Tibial nerve (tissue), 4 donors: ENCODE data around the gene TTC28. TPM values are rescaled to one million over a fixed set of nuclear protein-coding genes. Genes with fewer than 3 reads are reported as not detected.

Experiments
- DNase-seq, 2 donors: peaks; one replicate each; pipeline ENCODE4 v3.0.0-alpha.2; 2019; ENCODE audit warnings: low spot score in 2 of 2
- H3K27ac ChIP-seq, 4 donors: fragments of 200-600 bp; sonication (generic) in 3 of 4; one replicate each; pipeline ENCODE4 v1.5.1; 2017 to 2019; ENCODE audit warnings: mild to moderate bottlenecking in 1 of 4
- H3K27me3 ChIP-seq, 2 donors: fragments of 200-600 bp; sonication (generic) in 1 of 2; one replicate each; pipeline versions ENCODE4 v1.5.1 to v1.6.0; 2017 to 2019
- H3K36me3 ChIP-seq, 3 donors: fragments of 200-600 bp; sonication (generic); one replicate each; pipeline ENCODE4 v1.5.1; 2018 to 2019
- H3K4me1 ChIP-seq, 4 donors: fragments of 200-600 bp; sonication (generic) in 3 of 4; one replicate each; pipeline ENCODE4 v1.5.1; 2017 to 2019
- H3K4me3 ChIP-seq, 4 donors: fragments of 200-600 bp; sonication (generic) in 3 of 4; one replicate each; pipeline ENCODE4 v1.5.1; 2017 to 2019; ENCODE audit warnings: mild to moderate bottlenecking in 1 of 4, moderate library complexity in 1 of 4
- H3K9me3 ChIP-seq, 4 donors: fragments of 200-600 bp; sonication (generic) in 3 of 4; one replicate each; pipeline ENCODE4 v1.5.1; 2017 to 2019
- EP300 ChIP-seq, 2 donors: sonication (generic); formaldehyde crosslinking; IDR thresholded peaks; one replicate each; pipeline ENCODE4 v1.6.1; 2017; ENCODE audit warnings: antibody characterized with exemption in 2 of 2, mild to moderate bottlenecking in 1 of 2
- POLR2A ChIP-seq, 2 donors: fragments of 450-650 bp; IDR thresholded peaks; one replicate each; pipeline ENCODE4 v1.6.1; 2017; ENCODE audit warnings: antibody characterized with exemption in 2 of 2, mild to moderate bottlenecking in 2 of 2, moderate library complexity in 2 of 2
- WGBS, 2 donors: methylation state at CpG; one replicate each; pipeline ENCODE4 v1.1.5; 2018; 5-methylcytosine and 5-hydroxymethylcytosine counted together
- total RNA-seq, 4 donors: library from RNA; depleted of rRNA; stranded (reverse); fragments of >200 nt; gene quantifications; one replicate each; pipeline ENCODE4 v1.1.0, GENCODE V29; 2016
- TF ChIP-seq, protein P1 (sequence below), 5 experiments: fragments of 200-600 bp in 3 of 5; fragments of 450-650 bp in 2 of 5; sonication (generic) in 3 of 5; IDR thresholded peaks; one replicate each; pipeline ENCODE4 v1.5.1; 2016 to 2019; ENCODE audit warnings: antibody characterized with exemption in 5 of 5, mild to moderate bottlenecking in 3 of 5, moderate library complexity in 2 of 5

The TTC28 gene
- total RNA-seq, 4 donors from 2014 or later, result 83.9 to 177 (median 128) TPM

DNA sequence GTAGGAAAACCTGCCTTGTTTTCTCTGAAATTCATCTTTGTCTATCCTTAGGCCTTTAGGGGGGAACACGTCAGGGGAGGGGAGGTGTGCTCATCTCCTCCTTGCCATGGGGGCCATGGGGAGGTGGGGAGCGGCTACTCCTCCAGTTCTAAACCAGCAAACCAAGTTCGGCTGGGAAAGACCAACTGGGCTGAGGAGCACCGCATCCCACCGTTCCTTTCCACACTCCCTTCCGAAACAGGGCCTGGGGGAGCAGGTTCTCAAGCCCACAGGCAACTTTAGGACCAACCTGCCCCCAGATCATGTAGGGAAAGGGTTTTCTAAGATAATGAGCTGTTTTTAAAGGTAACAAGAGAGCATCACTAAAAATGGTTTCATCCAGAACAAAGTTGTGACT is 683.1 kb downstream of the TTC28 start:
- no peak overlapping the region for H3K4me3 ChIP-seq
- no peak overlapping the region for H3K27ac ChIP-seq
- 90 to 91% methylated on average over 6 of the region's 6 CpGs for WGBS, 2 donors
- TF ChIP-seq, protein P1, sequence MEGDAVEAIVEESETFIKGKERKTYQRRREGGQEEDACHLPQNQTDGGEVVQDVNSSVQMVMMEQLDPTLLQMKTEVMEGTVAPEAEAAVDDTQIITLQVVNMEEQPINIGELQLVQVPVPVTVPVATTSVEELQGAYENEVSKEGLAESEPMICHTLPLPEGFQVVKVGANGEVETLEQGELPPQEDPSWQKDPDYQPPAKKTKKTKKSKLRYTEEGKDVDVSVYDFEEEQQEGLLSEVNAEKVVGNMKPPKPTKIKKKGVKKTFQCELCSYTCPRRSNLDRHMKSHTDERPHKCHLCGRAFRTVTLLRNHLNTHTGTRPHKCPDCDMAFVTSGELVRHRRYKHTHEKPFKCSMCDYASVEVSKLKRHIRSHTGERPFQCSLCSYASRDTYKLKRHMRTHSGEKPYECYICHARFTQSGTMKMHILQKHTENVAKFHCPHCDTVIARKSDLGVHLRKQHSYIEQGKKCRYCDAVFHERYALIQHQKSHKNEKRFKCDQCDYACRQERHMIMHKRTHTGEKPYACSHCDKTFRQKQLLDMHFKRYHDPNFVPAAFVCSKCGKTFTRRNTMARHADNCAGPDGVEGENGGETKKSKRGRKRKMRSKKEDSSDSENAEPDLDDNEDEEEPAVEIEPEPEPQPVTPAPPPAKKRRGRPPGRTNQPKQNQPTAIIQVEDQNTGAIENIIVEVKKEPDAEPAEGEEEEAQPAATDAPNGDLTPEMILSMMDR (IDR thresholded peaks at IDR 0.05), result no peak
- TF ChIP-seq POLR2A (IDR thresholded peaks at IDR 0.05), result no peak
- TF ChIP-seq EP300 (IDR thresholded peaks at IDR 0.05), result no peak
- H3K27me3 ChIP-seq, result no peaks in the 10 kb centered on the region
- H3K9me3 ChIP-seq, result no peaks in the 10 kb centered on the region
- H3K4me1 ChIP-seq, result peaks cover 0 to 3% (median 0%) of the 10 kb centered on the region in 4 donors
- DNase-seq, result no peak
- peaks cover 0 to 98% (median 2%) of the 10 kb centered on the region in 3 donors for H3K36me3 ChIP-seq

DNA sequence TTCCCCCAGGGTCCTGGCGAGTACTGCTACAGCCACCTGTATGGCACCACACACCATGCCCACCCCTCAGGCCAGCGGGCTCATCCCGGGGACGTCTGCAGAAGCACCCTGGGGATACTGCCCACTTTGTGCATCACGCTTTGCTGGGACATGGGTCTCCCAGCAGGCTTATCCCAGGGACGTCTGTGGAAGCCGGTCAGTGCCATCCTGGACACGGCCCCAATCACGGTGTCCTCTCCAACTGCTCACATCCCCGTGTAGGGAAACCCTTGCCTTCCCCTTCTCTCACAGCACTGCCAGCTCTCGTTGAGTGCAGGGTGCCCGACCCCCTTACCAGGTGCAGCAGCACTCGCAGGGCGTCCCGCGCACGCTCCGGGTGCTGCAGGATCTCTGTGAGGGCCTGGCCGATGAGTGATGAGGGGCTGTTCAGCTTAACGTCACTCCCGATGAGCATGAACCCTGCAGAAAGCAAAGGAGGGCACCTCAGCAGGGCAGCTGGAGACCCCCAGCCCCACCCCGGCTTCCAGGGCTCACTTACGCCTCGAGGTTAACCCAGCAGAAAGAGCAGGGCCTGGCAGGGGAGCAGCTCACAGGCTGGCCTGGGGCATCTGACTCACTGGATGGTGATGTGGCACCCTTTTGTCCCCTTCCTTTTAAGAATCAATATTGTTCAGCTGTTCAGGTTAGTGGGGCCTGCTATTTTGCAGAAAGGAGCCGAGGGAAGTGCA is 683.7 kb downstream of the TTC28 start:
- 94% methylated on average over 24 to 25 of the region's 25 CpGs for WGBS, 2 donors
- no peak overlapping the region for H3K4me3 ChIP-seq
- no peaks in the 10 kb centered on the region for H3K27me3 ChIP-seq
- H3K36me3 ChIP-seq, result peaks cover 0 to 95% (median 2%) of the 10 kb centered on the region in 3 donors
- DNase-seq, result no peak
- no peak for TF ChIP-seq EP300 (IDR thresholded peaks at IDR 0.05)
- TF ChIP-seq, protein P1 (IDR thresholded peaks at IDR 0.05), result no peak
- no peak for TF ChIP-seq POLR2A (IDR thresholded peaks at IDR 0.05)
- H3K9me3 ChIP-seq, result no peaks in the 10 kb centered on the region
- peaks cover 0 to 8% (median 0%) of the 10 kb centered on the region in 4 donors for H3K4me1 ChIP-seq
- no peak overlapping the region for H3K27ac ChIP-seq

DNA sequence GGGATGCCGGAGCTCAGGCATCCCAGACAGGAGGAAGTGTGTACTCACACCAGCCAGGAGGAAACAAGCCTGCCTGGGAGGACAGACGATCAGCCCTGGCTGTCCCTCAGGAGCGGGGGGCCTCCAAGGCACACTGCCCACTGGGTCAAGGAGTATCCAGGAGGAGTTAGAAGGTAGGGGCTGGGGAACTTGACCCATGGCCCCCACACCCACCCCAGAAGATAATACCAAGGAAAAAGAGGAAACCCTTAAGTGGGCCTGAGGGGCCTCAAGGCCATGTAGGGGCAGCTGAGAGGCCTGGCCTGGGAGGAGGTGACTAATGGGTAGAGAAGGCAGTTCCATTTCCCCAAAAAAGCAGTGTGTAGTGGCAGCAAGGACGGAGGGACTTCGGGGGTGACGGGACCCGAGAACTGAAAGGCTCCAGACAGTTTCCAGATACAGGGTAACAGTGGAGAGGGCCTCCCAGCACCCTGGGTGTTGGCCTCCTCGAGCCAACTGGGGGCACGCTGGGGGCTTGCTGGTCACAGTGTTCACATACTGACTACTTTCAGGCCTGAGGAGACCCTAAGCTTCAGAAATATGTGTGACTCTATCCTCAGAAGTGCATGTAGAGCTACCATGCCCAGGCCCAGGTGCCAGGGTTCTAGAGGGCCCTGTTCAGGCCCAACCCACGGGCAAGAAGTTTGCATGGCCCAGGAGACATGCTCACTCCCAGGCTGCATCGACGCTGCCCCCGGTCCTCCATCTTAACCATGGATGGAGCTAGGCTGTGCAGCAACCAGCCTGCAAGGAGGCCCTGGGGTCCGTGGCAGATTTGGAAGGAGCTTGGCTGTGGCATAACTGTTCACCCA is 684.9 kb downstream of the TTC28 start:
- no peak for DNase-seq
- Histone ChIP-seq H3K4me1 (peaks cover 0 to 15% (median 0%) of the 10 kb centered on the region in 4 donors), H3K27me3 (no peaks in the 10 kb centered on the region), H3K4me3 (no peak overlapping the region), H3K27ac (no peak overlapping the region), H3K9me3 (no peaks in the 10 kb centered on the region), H3K36me3 (peaks cover 0 to 89% (median 2%) of the 10 kb centered on the region in 3 donors)
- TF ChIP-seq, protein P1 (IDR thresholded peaks at IDR 0.05), result no peak
- no peak for TF ChIP-seq POLR2A (IDR thresholded peaks at IDR 0.05)
- TF ChIP-seq EP300 (IDR thresholded peaks at IDR 0.05), result no peak
- 82 to 83% methylated on average over 10 of the region's 14 CpGs for WGBS, 2 donors

DNA sequence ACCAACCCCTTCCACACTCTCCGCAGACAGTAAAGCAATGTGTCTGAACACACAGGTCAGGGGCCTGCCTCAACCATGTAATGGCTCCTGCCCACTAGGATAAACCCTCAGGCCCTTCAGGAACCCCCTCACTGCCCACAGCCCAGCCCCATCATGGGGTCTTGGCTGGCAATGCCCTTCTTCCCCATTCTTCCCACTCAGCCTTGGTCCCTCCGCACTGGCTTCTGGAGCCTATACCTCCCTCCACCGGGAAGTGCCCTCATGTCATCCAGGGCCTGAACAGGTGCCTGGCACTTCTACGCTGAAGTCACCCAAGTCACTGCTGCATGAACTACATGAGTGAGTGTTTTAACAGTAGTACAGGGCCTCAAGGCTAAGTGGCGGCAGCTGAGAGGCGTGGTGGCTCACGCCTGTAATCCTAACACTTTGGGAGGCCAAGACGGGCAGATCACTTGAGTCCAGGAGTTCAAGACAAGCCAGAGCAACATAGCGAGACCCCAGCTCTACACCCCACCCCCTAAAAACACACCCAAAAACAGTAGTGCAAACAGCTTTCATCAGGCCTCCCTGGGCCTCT is 685.8 kb downstream of the TTC28 start:
- H3K27ac ChIP-seq, result no peak overlapping the region
- no peaks in the 10 kb centered on the region for H3K27me3 ChIP-seq
- H3K9me3 ChIP-seq, result no peaks in the 10 kb centered on the region
- H3K36me3 ChIP-seq, result peaks cover 0 to 89% (median 0%) of the 10 kb centered on the region in 3 donors
- peak in 1 of 2 donors; percentile 3 for DNase-seq
- peaks cover 0 to 15% (median 0%) of the 10 kb centered on the region in 4 donors for H3K4me1 ChIP-seq
- TF ChIP-seq, protein P1 (IDR thresholded peaks at IDR 0.05), result no peak
- TF ChIP-seq POLR2A (IDR thresholded peaks at IDR 0.05) (no peak), EP300 (IDR thresholded peaks at IDR 0.05) (no peak)
- WGBS, 2 donors, result 93 to 97% methylated on average over 9 of the region's 9 CpGs
- no peak overlapping the region for H3K4me3 ChIP-seq
